Upper lobe of left lung (tissue), 6 donors: ENCODE measurements around the gene PHACTR1. TPM values are rescaled to one million over a fixed set of nuclear protein-coding genes. Genes with fewer than 3 reads are reported as not detected.

ENCODE experiments used
- ATAC-seq, 2 donors: fragments of 200-7000 bp; cut with Tn5 transposase; one replicate each; pipeline ENCODE4 v1.9.1; 2022; ENCODE audit warnings: mild to moderate bottlenecking in 2 of 2, moderate library complexity in 2 of 2; ENCODE audit not compliant: low FRiP score in 2 of 2
- DNase-seq, 2 donors: peaks; one replicate each; pipeline ENCODE4 v3.0.0-alpha.2; 2019 to 2020
- H3K27ac ChIP-seq, 4 donors: fragments of 200-600 bp; sonication (generic); one replicate each; pipeline ENCODE4 v1.5.1; 2016 to 2019
- H3K27me3 ChIP-seq, 4 donors: fragments of 200-600 bp; sonication (generic); one replicate each; pipeline ENCODE4 v1.5.1; 2017 to 2019
- H3K36me3 ChIP-seq, 4 donors: fragments of 200-600 bp; sonication (generic); one replicate each; pipeline ENCODE4 v1.5.1; 2016 to 2019
- H3K4me1 ChIP-seq, 4 donors: fragments of 200-600 bp; sonication (generic); one replicate each; pipeline ENCODE4 v1.5.1; 2018 to 2019
- H3K4me3 ChIP-seq, 4 donors: fragments of 200-600 bp; sonication (generic); one replicate each; pipeline ENCODE4 v1.5.1; 2017 to 2019; ENCODE audit warnings: mild to moderate bottlenecking in 2 of 4, moderate library complexity in 1 of 4
- H3K9me3 ChIP-seq, 4 donors: fragments of 200-600 bp; sonication (generic); one replicate each; pipeline ENCODE4 v1.5.1; 2018 to 2019
- CTCF ChIP-seq, 6 experiments: fragments of 450-650 bp in 4 of 6; fragments of 200-600 bp in 2 of 6; sonication (generic) in 2 of 6; IDR thresholded peaks; one replicate each; pipeline ENCODE4 v1.5.1; 2016 to 2019; ENCODE audit warnings: antibody characterized with exemption in 6 of 6
- EP300 ChIP-seq, 4 donors: sonication (generic); formaldehyde crosslinking; IDR thresholded peaks; one replicate each; pipeline ENCODE4 v1.5.1; 2017; ENCODE audit warnings: antibody characterized with exemption in 4 of 4, control low read depth in 2 of 4
- POLR2A ChIP-seq, 4 donors: fragments of 450-650 bp; IDR thresholded peaks; one replicate each; pipeline ENCODE4 v1.5.1; 2016 to 2017; ENCODE audit warnings: antibody characterized with exemption in 4 of 4, mild to moderate bottlenecking in 2 of 4
- POLR2AphosphoS5 ChIP-seq, 2 donors: sonication (generic); formaldehyde crosslinking; IDR thresholded peaks; one replicate each; pipeline ENCODE4 v1.5.1; 2017; ENCODE audit warnings: antibody characterized with exemption in 2 of 2
- WGBS, 2 donors: methylation state at CpG; one replicate each; pipeline ENCODE4 v1.1.5; 2017 to 2018; 5-methylcytosine and 5-hydroxymethylcytosine counted together
- total RNA-seq, 6 donors: library from RNA; depleted of rRNA in 4 of 6; stranded (reverse); fragments of >200 nt in 4 of 6; gene quantifications; one replicate each; pipeline versions ENCODE4 v1.1.0 to v1.2.1, GENCODE V29; 2016 to 2021
- donor health status: DM: no; HTN: no; CAD: no; lungs with moderate emphysema.
- donor health status: DM: no; HTN: yes; CAD: no; lungs with severe emphysema.

PHACTR1 gene
- total RNA-seq, 6 donors from 2014 or later = 63.2 to 121 (median 90.9) TPM

DNA sequence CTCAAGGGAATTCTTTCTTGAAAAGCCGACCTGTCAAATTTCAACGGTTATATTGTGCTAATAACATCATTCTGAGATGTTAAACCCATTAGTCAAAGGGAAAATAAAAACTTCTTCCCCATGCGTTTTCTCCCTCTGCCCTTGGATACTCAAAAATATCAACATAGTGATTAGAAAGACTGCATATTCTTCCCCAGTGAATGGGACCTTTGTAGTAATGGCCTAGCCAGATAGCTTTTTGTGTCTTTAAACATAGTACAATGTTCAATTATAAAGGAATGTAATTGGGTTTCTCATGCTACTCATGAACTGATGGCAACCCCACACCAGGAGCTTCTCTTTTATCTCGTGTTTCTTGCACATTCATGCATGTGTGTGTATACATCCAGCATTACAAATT is 69.4 kb downstream of the PHACTR1 start:
- WGBS, 2 donors = 85 to 90% methylated on average over 4 of the region's 4 CpGs
- no peak overlapping the region for H3K27ac ChIP-seq
- ATAC-seq = no peak
- no peaks in the 10 kb centered on the region for H3K9me3 ChIP-seq
- DNase-seq = no peak
- H3K36me3 ChIP-seq = no peaks in the 10 kb centered on the region
- no peak for TF ChIP-seq EP300 (IDR thresholded peaks at IDR 0.05)
- no peak for TF ChIP-seq POLR2AphosphoS5 (IDR thresholded peaks at IDR 0.05)
- TF ChIP-seq POLR2A (IDR thresholded peaks at IDR 0.05) = no peak
- no peak for TF ChIP-seq CTCF (IDR thresholded peaks at IDR 0.05)
- H3K4me3 ChIP-seq = no peak overlapping the region
- H3K4me1 ChIP-seq = no peaks in the 10 kb centered on the region
- H3K27me3 ChIP-seq = no peaks in the 10 kb centered on the region

DNA sequence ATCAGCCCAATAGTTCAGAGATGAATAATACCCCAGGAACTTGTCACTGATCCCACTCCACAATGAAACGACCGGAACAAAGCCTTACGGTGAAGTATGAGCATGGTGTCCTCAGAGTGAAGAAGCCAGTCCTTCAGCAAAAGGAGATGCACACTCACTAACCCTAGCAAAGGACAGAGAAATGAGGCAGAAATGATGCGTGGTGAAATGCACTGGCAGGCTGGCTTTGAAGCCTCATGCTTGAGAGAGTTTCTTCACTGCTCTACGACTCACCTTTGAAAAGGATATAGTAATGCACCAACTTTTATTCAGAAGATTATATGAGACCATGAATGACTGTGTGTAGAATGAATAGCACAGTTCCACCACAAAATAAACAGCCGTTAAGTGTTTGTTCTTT is 74.8 kb downstream of the PHACTR1 start:
- Histone ChIP-seq H3K4me3 (no peak overlapping the region), H3K27ac (no peak overlapping the region), H3K36me3 (no peaks in the 10 kb centered on the region), H3K27me3 (no peaks in the 10 kb centered on the region), H3K4me1 (no peaks in the 10 kb centered on the region), H3K9me3 (no peaks in the 10 kb centered on the region)
- ATAC-seq (no peak), DNase-seq (no peak)
- WGBS, 2 donors = 68 to 75% methylated on average over 6 of the region's 6 CpGs
- TF ChIP-seq POLR2AphosphoS5 (IDR thresholded peaks at IDR 0.05) (no peak), EP300 (IDR thresholded peaks at IDR 0.05) (no peak), POLR2A (IDR thresholded peaks at IDR 0.05) (no peak), CTCF (IDR thresholded peaks at IDR 0.05) (no peak)

DNA sequence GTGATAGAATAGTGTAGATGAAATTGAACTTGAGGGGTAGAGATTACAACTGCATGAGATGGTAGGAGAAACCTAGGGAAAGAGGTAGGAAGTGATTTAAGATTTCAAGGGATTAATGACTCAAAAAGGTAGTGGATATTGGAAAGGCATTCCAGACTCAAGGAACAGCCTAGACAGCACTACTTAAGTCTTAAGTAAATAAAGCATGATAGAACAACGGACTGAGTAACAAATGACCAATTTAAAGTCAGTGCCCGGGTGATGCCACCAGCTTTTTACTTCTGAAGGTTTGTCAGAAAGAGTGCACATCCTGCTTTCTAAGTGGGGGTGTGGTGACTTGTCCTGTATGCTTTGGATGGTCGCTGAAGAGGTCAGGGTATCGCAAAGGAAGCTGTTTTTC is 81.8 kb downstream of the PHACTR1 start:
- WGBS, 2 donors = 68 to 70% methylated on average over 4 of the region's 4 CpGs
- DNase-seq (no peak), ATAC-seq (no peak)
- H3K27me3 ChIP-seq = no peaks in the 10 kb centered on the region
- no peak for TF ChIP-seq POLR2AphosphoS5 (IDR thresholded peaks at IDR 0.05)
- TF ChIP-seq EP300 (IDR thresholded peaks at IDR 0.05) = no peak
- TF ChIP-seq POLR2A (IDR thresholded peaks at IDR 0.05) = no peak
- H3K9me3 ChIP-seq = no peaks in the 10 kb centered on the region
- H3K36me3 ChIP-seq = no peaks in the 10 kb centered on the region
- no peaks in the 10 kb centered on the region for H3K4me1 ChIP-seq
- no peak overlapping the region for H3K27ac ChIP-seq
- no peak overlapping the region for H3K4me3 ChIP-seq

GRCh38 chr6:12800120-12800519 is 83.6 kb downstream of the PHACTR1 start:
- ATAC-seq = no peak

DNA sequence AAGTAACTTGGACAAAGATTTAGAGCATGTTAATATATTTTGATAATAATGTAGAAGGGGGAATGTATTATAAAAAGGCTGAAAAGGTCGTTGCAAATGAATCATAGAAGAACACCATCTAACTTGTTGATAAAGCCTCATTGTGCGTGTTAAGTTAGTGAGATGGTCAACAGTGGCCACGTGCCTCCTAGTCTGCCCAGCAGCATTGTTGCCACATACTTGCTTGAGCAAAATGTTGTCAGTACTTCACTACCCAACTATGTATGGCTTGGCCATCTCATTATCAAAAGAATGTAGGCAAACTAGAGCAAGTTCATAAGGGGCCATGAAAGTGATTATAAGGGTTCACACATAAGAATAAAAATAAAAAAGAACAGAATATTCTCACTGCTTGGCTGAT is 84.6 kb downstream of the PHACTR1 start:
- no peak for TF ChIP-seq CTCF (IDR thresholded peaks at IDR 0.05)
- no peak for TF ChIP-seq EP300 (IDR thresholded peaks at IDR 0.05)
- no peak for TF ChIP-seq POLR2AphosphoS5 (IDR thresholded peaks at IDR 0.05)
- TF ChIP-seq POLR2A (IDR thresholded peaks at IDR 0.05) = no peak
- Histone ChIP-seq H3K36me3 (no peaks in the 10 kb centered on the region), H3K4me1 (no peaks in the 10 kb centered on the region), H3K27me3 (no peaks in the 10 kb centered on the region), H3K27ac (no peak overlapping the region), H3K9me3 (no peaks in the 10 kb centered on the region), H3K4me3 (no peak overlapping the region)
- DNase-seq = no peak
- 42 to 59% methylated on average over 3 of the region's 3 CpGs for WGBS, 2 donors
- ATAC-seq = no peak

More at GRCh38 chr6:12800120-12800519, 83.6 kb downstream of the PHACTR1 start:
- TF ChIP-seq POLR2AphosphoS5 (IDR thresholded peaks at IDR 0.05) = no peak
- TF ChIP-seq POLR2A (IDR thresholded peaks at IDR 0.05) = no peak
- no peak for TF ChIP-seq EP300 (IDR thresholded peaks at IDR 0.05)
- TF ChIP-seq CTCF (IDR thresholded peaks at IDR 0.05) = no peak
- H3K4me3 ChIP-seq = no peak overlapping the region
- no peaks in the 10 kb centered on the region for H3K27me3 ChIP-seq
- H3K36me3 ChIP-seq = no peaks in the 10 kb centered on the region
- no peak overlapping the region for H3K27ac ChIP-seq
- H3K9me3 ChIP-seq = no peaks in the 10 kb centered on the region
- no peaks in the 10 kb centered on the region for H3K4me1 ChIP-seq
- no peak for DNase-seq
- WGBS, 2 donors = 63 to 91% methylated on average over 1 of the region's 1 CpG
